WI38 (cell line): ENCODE results near the gene CD93.

Experiments
- H3K4me3 ChIP-seq: 2 replicates; pipeline ENCODE4 v1.5.1; 2011; ENCODE audit warnings: low read depth, mild to moderate bottlenecking, control low read depth, low read length
- TF ChIP-seq, protein P1 (sequence below): IDR thresholded peaks from 2 replicates; pipeline ENCODE4 v1.5.1; 2012; ENCODE audit warnings: low read depth, mild to moderate bottlenecking, control low read depth, low read length

Gene CD93

DNA sequence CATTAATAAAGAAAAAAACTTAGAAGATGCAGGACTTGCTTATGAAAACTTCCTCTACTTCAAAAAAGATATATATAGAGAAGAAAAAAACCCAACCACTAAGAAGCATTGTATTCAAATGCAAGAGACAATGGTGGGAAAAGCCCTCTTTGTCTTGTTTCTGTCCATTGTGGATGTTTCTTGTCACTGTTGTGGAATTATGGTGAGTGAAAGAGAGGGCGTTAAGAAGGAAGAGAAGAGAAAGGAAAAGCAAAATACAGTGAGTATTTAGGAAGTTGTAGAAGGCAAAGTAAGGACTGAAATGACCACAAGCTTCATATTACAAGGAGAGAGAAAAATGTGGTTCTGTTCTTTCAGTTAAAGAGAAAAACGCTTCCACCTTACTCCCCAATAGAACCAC is 22.5 kb downstream of the CD93 start:
- TF ChIP-seq, protein P1, sequence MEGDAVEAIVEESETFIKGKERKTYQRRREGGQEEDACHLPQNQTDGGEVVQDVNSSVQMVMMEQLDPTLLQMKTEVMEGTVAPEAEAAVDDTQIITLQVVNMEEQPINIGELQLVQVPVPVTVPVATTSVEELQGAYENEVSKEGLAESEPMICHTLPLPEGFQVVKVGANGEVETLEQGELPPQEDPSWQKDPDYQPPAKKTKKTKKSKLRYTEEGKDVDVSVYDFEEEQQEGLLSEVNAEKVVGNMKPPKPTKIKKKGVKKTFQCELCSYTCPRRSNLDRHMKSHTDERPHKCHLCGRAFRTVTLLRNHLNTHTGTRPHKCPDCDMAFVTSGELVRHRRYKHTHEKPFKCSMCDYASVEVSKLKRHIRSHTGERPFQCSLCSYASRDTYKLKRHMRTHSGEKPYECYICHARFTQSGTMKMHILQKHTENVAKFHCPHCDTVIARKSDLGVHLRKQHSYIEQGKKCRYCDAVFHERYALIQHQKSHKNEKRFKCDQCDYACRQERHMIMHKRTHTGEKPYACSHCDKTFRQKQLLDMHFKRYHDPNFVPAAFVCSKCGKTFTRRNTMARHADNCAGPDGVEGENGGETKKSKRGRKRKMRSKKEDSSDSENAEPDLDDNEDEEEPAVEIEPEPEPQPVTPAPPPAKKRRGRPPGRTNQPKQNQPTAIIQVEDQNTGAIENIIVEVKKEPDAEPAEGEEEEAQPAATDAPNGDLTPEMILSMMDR, result no peak
- H3K4me3 ChIP-seq, result no peak overlapping the region

DNA sequence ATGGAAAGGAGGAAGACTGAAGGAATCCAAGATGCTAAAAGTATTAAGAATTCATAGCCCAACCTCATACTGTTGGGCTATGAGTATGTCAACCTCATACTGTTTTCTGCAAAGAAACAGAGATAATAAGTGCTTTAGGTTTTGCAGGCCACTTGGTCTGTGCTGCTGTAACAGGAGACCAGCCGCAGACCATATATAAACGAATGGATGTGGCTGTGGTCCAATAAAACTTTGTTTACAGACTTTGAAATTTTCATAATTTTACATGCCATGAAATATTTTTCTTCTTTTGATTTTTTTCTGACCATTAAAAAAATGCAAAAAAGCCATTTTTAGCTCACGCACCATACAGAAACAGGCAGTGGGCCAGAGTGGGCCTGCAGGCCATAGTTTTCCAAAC is 23.0 kb downstream of the CD93 start:
- no peak overlapping the region for H3K4me3 ChIP-seq
- TF ChIP-seq, protein P1, result no peak

DNA sequence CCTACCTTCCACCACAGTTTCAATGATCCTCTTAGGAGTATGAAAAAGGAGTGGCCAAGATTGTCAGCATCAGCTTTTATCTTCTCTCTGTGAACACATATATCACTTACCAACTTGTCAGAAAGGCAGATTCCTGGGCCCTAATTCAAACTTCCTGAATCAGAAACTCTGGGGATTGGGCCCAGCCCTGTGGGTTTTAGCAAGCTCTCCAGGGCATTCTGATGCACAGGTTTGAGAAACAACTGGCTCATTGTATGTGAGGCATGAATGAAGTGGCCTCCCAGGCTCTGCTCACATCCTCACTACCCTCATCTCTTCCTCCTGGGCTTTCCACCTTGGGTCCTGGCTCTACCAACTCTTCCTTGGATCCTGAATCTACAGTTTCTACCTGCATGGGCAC is 23.5 kb downstream of the CD93 start:
- TF ChIP-seq, protein P1, result no peak
- no peak overlapping the region for H3K4me3 ChIP-seq

DNA sequence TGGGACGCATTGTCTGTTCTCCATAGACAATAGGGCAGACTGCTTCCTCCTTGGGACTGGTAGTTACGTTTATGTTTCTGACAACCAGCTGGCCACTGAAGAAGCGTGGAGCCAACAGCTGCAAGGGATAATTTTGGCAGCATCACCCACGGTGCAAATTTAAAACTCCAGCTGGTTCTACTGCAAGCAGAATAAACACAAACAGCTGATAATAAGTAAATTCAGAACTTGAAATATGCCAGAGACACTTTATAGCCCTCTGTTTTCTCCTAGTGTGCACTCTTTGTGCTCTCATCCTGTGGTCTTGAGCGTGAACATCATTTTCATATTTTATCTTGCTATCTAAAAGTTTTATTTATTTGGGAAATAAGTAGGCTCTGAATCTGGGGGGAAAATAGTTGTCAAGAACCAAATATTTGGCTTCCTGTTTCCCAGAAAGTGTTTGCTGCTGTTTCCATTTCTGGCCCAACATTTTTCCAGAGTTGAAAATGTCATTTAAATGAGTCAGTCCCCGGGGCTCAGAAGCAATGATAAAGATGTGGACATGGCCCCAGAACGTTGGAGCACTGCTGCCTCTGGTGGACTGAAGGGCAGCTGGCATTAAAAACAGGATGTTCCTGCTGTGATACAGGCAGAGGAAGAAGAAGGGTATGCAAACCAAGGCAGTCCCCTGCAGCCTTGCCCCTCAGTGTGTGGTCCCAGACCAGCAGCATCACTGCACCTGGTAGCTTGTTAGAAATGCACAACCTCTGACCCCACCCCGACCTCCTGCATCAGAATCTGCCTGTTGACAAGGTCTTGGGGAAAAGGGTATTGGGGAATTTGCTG is 24.2 kb downstream of the CD93 start:
- TF ChIP-seq, protein P1, result peak; percentile 38
- H3K4me3 ChIP-seq, result no peak overlapping the region

DNA sequence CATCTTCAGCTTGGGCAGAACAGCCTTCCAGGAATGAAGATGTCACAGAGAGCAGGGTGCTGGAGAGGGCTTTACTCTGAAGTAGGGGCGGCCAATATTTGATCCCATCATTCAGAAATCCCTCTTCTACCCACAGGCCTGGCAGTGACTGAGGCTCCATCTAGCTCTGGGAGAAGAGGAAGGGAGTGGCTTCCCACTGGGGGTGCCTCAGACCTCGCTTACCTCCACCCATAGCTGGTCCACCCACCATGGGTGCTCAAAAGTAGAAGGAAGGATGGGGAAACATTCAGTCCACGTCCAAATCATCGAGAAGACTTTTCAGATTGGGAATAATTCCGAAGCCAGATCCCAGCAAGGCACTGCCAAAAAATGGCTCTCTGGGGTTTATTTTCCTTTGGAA is 24.9 kb downstream of the CD93 start:
- TF ChIP-seq, protein P1, result no peak
- H3K4me3 ChIP-seq, result no peak overlapping the region

DNA sequence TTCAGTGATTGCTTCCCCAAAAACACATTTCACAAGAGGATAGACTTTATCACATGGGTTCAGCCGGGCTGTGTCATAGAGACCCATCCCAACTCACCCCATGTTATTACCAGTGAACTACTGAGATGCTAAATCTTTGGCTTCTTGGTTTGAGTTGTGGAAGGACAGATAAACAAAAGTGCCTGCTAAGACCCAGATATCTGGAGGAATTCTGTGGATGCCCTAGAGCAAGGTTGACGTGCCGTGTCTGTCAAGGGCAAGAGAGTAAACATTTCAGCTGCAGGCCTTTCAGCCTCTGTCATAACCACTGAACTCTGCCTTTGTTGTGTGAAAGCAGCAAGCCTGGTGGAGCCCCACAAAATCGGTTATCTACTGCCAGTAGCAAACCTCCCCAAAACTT is 25.5 kb downstream of the CD93 start:
- no peak overlapping the region for H3K4me3 ChIP-seq
- TF ChIP-seq, protein P1, result no peak

DNA sequence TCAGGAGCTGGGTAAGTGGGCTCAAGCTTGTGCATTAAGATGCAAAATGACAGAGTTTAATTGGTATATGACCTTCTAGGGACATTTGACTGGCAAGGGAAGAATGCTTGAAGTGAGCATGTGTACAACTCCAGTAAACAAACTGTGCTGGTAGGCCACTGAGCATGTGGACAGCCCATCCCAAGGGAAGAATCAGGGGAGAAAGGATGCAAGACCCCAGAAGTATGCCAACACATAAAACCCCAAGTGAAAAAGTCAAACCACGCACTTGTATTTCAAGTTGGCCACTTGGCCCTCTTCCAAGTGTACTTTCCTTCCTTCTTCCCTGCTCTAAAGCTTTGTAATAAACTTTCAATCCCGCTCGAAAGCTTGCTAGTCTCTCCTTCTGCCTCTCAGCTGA is 26.3 kb downstream of the CD93 start:
- H3K4me3 ChIP-seq, result no peak overlapping the region
- TF ChIP-seq, protein P1, result no peak
